Inflammatory macrophage treated with lipopolysaccharide for 1 hour (primary cell): ENCODE measurements around the gene E4F1.

Experiments
- DNase-seq, 2 donors: peaks; one replicate each; pipeline ENCODE4 v3.0.0-alpha.2; 2020 to 2022

Gene E4F1

GRCh38 chr16:2207872-2208271 is 15.5 kb upstream of the E4F1 start:
- no peak for DNase-seq

GRCh38 chr16:2208308-2208707 is 15.1 kb upstream of the E4F1 start:
- no peak for DNase-seq

DNA sequence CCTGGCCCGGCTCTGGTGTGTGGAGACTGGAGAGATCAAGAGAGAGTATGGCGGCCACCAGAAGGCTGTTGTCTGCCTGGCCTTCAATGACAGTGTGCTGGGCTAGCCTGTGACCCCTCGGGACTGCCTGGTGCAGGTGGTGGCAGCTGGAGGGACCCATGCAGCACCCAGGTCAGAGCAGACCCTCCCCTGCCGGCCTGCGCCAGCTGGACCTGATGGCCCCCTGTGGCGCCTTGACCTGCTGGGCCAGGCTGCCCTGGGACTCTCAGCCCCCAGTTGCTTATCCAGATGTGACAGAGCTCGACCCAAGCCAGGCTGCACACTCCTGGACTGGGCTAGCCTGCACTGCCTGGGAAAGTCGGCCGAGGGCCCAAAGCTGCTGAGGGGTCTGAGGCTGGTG is 14.6 kb upstream of the E4F1 start:
- DNase-seq = no peak

DNA sequence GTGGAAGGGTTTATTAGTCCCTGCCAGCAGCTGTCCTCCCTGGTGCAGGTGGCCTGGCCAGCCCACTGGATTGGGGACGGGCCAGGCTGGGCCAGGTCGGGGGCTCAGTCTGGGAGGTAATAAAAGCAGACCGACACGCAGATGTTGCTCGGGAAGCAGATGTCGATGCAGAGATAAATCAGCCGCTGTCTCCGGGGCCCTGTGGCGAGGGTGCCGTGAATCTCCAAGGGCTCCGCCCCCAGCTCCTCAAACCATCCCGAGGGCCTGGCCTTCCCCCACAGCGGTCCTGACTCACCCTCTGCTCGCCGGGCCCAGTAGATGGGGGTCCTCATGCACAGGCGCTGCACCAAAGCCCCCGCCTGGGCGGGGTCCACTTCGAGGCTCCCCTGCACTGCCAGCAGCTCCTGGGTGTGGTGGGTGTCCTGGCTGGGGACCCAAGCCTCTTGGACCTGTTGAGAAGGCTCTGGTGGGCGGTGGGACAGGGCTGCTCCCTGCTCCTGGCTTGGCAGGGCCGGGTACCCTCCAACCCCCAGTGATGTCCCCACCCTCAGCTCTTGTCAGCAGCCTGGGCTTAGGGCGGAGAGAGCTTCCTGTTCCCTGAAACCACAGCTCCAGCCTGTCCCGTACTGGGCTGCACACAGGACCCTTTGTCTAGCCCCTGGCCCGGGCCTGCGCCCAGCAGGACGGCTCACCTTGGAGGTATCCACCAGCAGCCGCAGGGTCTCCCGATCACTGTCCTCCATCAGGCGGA is 14.0 kb upstream of the E4F1 start:
- no peak for DNase-seq

GRCh38 chr16:2210009-2210332 is 13.4 kb upstream of the E4F1 start:
- DNase-seq = no peak

- DNase-seq = no peak
Measured at GRCh38 chr16:2210386-2211365, 12.7 kb upstream of the E4F1 start, which contains the start of gene BRICD5. BRICD5 (minus strand) TSS chr16:2210863; CDS start chr16:2210833, 30 bp downstream.

DNA sequence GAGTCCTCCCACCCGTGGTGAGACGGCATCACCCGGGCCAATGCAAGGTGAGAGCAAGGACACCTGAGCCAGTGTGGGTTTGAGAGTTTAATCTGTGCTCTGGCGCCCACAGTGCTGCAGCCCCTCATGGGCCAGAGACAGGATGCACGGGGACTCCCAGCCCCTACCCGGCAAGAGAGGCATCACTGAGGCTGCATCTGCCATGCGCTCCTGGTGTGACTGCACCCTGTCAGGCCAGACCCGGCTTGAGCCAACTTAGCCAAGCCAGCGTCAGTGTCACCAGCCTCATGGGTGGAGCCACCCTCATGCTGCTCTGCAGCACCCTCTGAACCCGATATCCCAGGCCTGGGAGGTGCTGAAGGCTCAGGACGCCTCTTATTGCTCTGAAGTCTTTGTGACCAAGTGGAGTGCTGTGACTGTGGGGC is 11.5 kb upstream of the E4F1 start:
- DNase-seq = no peak

DNA sequence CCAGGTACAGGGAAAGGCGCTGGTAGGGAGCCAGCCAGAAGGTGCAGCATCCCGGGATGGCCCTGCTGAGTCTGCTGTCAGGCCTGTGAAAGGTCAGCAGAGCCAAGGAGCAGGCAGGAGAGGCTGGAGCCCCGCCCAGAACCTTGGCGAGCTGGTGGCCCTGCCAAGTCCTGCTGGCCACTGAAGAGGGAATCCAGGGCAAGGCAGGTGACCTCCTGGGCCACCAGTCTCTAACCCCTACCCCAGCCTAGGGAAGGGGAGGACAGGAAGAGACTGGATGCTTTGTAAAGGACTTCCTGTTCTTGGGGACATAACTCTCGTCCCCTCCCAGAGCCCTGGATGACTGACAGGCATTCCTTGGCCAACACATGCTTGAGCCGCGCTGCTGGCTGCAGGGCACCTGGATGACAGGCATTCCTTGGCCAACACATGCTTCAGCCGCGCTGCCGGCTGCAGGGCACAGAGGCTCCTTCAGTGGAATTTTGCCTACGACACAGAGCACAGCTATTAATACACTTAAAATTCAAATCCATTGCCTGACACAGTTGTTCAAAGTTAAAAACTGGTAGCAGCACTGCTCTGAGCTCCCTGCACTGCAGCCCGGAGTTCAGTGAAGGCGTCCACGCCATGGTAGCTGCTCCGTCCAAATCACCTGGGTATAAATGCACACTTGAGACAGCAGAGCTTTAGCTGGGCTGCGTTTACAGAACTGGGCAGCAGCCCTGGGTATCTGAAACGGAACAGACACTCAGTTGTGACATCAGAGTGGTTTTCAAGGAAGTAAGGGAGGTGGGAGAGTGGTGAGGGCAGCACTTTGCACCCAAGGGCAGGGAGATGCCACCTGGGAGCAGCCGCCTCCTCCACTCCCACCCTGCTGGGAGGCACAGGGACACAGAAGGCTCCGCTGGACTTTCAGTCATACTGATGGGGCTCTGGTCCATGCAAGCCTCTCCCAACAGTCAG is 10.7 kb upstream of the E4F1 start:
- DNase-seq = peak in 1 of 2 donors; percentile 42

DNA sequence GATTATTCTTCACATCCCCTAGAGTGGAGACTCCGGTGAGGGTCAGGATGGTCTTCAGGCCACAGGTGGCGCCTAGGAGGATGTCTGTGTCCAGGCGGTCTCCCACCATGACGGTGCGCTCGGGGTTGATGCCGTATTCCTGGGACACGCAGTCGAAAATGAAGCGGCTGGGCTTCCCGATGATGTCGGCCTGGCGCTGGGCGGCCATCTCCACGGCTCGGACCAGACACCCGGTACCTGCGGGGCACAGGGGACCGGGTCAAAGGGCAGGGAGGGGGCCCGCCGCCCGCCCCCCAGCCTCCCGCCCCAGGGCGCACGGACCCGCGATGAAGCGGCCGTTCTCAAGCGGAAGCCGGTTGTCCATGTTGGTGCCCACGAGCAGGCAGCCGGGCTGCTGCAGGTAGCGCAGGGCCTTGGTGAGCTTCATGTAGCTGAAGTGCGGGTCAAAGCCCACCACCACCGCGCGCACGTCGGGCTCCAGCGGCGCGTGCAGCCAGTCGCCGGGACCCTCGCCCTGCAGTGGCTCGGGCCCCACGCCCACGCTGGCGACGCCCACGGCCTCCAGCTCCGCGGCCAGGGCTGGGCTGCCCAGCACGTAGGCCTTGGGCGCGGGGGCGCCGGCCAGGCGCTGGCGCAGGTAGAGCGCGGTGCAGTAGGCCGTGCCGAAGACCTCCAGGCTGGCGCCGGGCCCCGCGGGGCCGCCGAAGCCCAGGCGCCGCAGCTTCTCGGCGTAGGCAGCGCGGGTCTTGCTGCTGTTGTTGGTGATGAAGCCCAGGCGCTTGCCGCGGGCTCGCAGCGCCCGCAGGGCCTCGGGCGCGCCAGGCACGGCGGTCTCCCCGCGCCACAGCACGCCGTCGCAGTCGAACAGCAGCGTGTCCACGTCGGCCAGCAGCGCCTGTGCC is 9.3 kb upstream of the E4F1 start:
- DNase-seq = no peak

- DNase-seq = no peak
Measured at GRCh38 chr16:2214719-2214968, 8.7 kb upstream of the E4F1 start, which contains the start of gene PGP. PGP (minus strand) TSS chr16:2214840; CDS start chr16:2214777, 63 bp downstream.

GRCh38 chr16:2216330-2216729 is 7.1 kb upstream of the E4F1 start:
- DNase-seq = no peak

GRCh38 chr16:2223942-2224486 is 623 bp downstream of the E4F1 start:
- peak; percentile 24 to 52 for DNase-seq

DNA sequence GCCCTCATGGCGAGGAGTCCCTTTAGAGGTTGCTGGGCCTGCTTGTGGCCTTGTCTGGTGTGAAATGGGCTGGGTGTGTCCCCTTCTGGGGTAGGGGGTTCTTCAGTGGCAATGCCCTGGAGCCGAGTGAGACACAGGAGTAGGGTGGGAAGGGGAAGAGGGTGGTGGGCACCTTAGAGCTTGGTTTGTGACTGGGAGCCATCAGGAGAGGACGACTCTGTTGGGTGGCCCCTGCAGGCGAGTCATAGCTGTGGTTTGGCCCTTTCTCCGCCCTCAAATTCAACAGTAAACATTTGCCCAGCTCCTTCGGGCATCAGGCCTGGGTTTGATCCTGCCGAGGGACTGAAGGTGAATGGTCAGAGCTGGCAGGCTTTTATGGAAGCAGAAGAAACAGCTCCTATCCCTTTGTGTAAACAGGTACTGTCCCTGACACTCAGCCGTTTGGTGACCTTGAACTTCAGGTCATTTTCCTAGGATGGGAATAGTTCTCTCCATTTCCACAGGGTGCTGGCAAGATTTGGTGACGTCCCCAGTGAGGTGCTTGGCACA is 2.9 kb downstream of the E4F1 start:
- DNase-seq = no peak

GRCh38 chr16:2226918-2227317 is 3.5 kb downstream of the E4F1 start:
- no peak for DNase-seq

GRCh38 chr16:2228161-2228824 is 4.9 kb downstream of the E4F1 start:
- no peak for DNase-seq

DNA sequence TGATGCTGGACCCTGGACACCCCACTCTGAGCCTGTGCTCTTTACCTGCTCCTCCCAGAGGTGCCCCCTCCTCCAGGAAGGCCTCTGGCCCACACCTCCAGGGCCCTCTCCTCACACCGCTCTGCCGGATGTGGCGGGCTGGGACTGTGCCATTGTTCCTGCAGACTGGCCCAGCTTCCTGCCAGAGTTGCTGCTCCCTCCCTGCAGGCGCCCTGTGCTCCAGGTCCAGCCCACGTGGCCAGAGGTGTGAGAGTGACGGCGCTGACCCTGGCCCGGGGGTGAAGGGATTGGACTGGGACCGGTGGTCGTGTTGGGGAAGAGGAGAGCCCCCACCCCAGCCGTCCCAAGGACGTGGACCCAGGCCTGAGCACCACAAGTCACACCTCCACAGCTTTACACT is 5.7 kb downstream of the E4F1 start:
- DNase-seq = no peak

- DNase-seq = no peak
Measured at GRCh38 chr16:2229632-2230250, 6.3 kb downstream of the E4F1 start.

DNA sequence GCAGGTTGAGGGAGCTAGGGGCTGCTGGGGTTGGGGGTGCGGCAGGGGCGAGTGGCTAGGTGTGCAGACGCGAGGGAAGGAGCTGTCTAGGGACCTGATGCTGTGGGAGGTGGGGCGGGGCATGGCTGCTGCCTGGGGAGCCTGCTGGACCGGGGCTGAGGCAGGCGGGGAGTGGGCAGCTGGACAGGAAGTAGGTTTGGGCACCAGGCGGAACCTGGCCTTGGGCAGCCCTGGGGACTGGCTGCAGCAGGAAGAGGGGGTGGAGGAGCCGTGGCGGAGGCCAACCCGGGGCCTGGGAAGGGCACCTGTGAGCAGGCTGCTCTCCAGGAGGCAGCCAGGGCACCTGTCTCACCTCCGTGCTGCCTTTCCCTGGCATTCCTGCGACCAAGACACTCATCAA is 7.0 kb downstream of the E4F1 start:
- no peak for DNase-seq

DNA sequence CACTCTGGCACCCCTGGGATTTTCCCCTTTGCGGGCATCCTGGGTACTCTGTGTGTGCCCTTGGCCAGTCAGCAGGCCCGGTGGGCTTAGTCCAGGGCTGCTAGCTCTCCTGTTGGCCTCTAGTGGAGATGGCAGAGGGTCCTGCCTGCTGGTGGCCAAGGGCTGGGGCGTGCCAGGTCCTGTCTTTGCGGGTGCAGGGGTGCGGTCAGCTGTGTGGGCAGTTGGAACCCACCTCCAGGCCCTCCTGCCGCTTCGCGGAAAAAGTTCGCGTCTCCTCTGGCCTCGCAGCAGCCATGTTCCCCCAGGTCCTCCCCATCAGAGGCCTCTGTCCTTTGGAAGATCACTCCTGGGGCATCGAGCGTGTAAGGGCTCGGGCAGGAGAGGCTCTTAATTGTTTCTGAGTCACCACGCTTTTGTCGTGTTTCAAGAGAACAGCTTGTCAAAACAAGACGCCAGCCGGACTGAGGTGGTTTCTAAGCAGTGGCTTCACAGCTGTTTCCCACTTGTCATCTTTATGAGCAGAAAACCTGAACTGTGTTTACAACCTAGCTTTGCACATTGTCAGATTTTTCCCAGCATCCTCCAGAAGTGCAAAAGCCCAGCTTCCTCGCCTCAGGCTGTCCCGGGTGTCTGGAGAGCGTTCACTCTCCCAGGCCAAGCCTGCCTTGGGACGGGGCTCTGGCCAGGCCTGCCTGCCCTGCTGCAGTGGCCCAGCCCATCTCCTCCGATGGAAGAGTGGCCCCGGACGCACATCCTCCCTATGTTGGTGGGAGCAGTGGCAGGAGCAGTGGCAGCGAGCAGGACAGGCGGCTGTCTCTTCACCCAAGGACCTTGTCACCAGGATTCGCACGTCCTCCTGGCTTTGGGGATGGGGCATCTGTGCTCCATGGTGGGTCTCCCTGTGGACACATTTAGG is 7.9 kb downstream of the E4F1 start:
- no peak for DNase-seq
